Tibial artery (tissue), 4 donors: ENCODE data around the gene ARFIP1.
"Not testable (repeated sequence)": the region's sequence is repeated elsewhere in the genome, so short reads cannot be mapped to it uniquely, and the experiment has no call there.

Experiments
- DNase-seq, 2 donors: peaks; one replicate each; pipeline ENCODE4 v3.0.0-alpha.2; 2019
- H3K27ac ChIP-seq, 2 donors: fragments of 200-600 bp; sonication (generic) in 1 of 2; 1 replicate in 1 of 2; 2 replicates in 1 of 2; pipeline ENCODE4 v1.5.1; 2018 to 2019; ENCODE audit warnings: mild to moderate bottlenecking in 1 of 2
- H3K27me3 ChIP-seq, 2 donors: fragments of 200-600 bp; sonication (generic) in 1 of 2; one replicate each; pipeline versions ENCODE4 v1.5.1 to v1.6.0; 2016 to 2019
- H3K36me3 ChIP-seq, 3 donors: fragments of 200-600 bp; sonication (generic) in 2 of 3; one replicate each; pipeline ENCODE4 v1.5.1; 2016 to 2019; ENCODE audit warnings: mild to moderate bottlenecking in 2 of 3
- H3K4me1 ChIP-seq, 4 donors: fragments of 200-600 bp; sonication (generic) in 2 of 4; 1 replicate in 3 of 4; 2 replicates in 1 of 4; pipeline ENCODE4 v1.5.1; 2016 to 2019
- H3K4me3 ChIP-seq, 2 donors: fragments of 200-600 bp; sonication (generic) in 1 of 2; 1 replicate in 1 of 2; 2 replicates in 1 of 2; pipeline ENCODE4 v1.5.1; 2018 to 2019; ENCODE audit warnings: mild to moderate bottlenecking in 2 of 2
- H3K9me3 ChIP-seq, 3 donors: fragments of 200-600 bp; sonication (generic) in 1 of 3; one replicate each; pipeline ENCODE4 v1.5.1; 2016 to 2019
- CTCF ChIP-seq, 2 experiments: fragments of 200-600 bp in 1 of 2; fragments of 450-650 bp in 1 of 2; IDR thresholded peaks; one replicate each; pipeline ENCODE4 v1.5.1; 2017 to 2019; ENCODE audit warnings: antibody characterized with exemption in 2 of 2, mild to moderate bottlenecking in 1 of 2, moderate library complexity in 1 of 2
- intact Hi-C: fragments of 100-400 bp; cut with DNase I; formaldehyde crosslinking; loops from one replicate; pipeline ENCODE4 v1.15.0; 2023; ENCODE audit warnings: low total_unique reads

The ARFIP1 gene

GRCh38 chr4:152856960-152857359 is 77.2 kb downstream of the ARFIP1 start:
- Histone ChIP-seq H3K36me3 (no peaks in the 10 kb centered on the region), H3K4me1 (peaks cover 0 to 13% (median 2%) of the 10 kb centered on the region in 4 donors), H3K4me3 (no peak overlapping the region), H3K27ac (no peak overlapping the region), H3K9me3 (peaks cover 0 to 7% (median 7%) of the 10 kb centered on the region in 3 donors), H3K27me3 (no peaks in the 10 kb centered on the region)
- no peak for TF ChIP-seq CTCF (IDR thresholded peaks at IDR 0.05)
- intact Hi-C loops = no loop called here
- no peak for DNase-seq

- Histone ChIP-seq H3K9me3 (peaks cover 0 to 4% (median 0%) of the 10 kb centered on the region in 3 donors), H3K4me1 (peaks cover 0 to 13% (median 2%) of the 10 kb centered on the region in 4 donors), H3K27ac (no peak overlapping the region), H3K27me3 (no peaks in the 10 kb centered on the region), H3K4me3 (no peak overlapping the region), H3K36me3 (no peaks in the 10 kb centered on the region)
- TF ChIP-seq CTCF (IDR thresholded peaks at IDR 0.05) = no peak
- intact Hi-C loops = loop anchor here (1.0 kb wide), 1 partner anchor 14 kb away; no protein-coding TSS in a partner anchor
- no peak for DNase-seq
Observed at GRCh38 chr4:152858934-152859333, 79.2 kb downstream of the ARFIP1 start.

GRCh38 chr4:152860046-152860445 is 80.3 kb downstream of the ARFIP1 start:
- intact Hi-C loops = no loop called here
- peaks cover 0 to 4% (median 1%) of the 10 kb centered on the region in 3 donors for H3K36me3 ChIP-seq
- no peak overlapping the region for H3K4me3 ChIP-seq
- no peaks in the 10 kb centered on the region for H3K27me3 ChIP-seq
- H3K27ac ChIP-seq = no peak overlapping the region
- H3K4me1 ChIP-seq = peaks cover 0 to 13% (median under 1%) of the 10 kb centered on the region in 4 donors
- no peaks in the 10 kb centered on the region for H3K9me3 ChIP-seq
- DNase-seq = no peak
- TF ChIP-seq CTCF (IDR thresholded peaks at IDR 0.05) = no peak

GRCh38 chr4:152862608-152863007 is 82.9 kb downstream of the ARFIP1 start:
- Histone ChIP-seq H3K9me3 (no peaks in the 10 kb centered on the region), H3K4me1 (no peaks in the 10 kb centered on the region), H3K36me3 (peaks cover 0 to 18% (median 13%) of the 10 kb centered on the region in 3 donors), H3K4me3 (no peak overlapping the region), H3K27me3 (no peaks in the 10 kb centered on the region), H3K27ac (no peak overlapping the region)
- DNase-seq = no peak
- intact Hi-C loops = no loop called here
- no peak for TF ChIP-seq CTCF (IDR thresholded peaks at IDR 0.05)

GRCh38 chr4:152864361-152864760 is 84.6 kb downstream of the ARFIP1 start:
- TF ChIP-seq CTCF (IDR thresholded peaks at IDR 0.05) = no peak
- Histone ChIP-seq H3K9me3 (no peaks in the 10 kb centered on the region), H3K27ac (no peak overlapping the region), H3K4me3 (no peak overlapping the region), H3K27me3 (no peaks in the 10 kb centered on the region), H3K36me3 (peaks cover 0 to 18% (median 13%) of the 10 kb centered on the region in 3 donors), H3K4me1 (no peaks in the 10 kb centered on the region)
- no peak for DNase-seq
- intact Hi-C loops = no loop called here

- H3K36me3 ChIP-seq = peaks cover 0 to 18% (median 13%) of the 10 kb centered on the region in 3 donors
- H3K4me3 ChIP-seq, H3K27ac ChIP-seq, H3K9me3 ChIP-seq, intact Hi-C loops, H3K4me1 ChIP-seq, H3K27me3 ChIP-seq, DNase-seq: not testable (repeated sequence)
Observed at GRCh38 chr4:152866432-152866993, 86.8 kb downstream of the ARFIP1 start.
